Tibial artery (tissue), 4 donors: ENCODE results near the gene ZNF610.

Experiments used
- DNase-seq, 2 donors: peaks; one replicate each; pipeline ENCODE4 v3.0.0-alpha.2; 2019
- H3K27ac ChIP-seq, 2 donors: fragments of 200-600 bp; sonication (generic) in 1 of 2; 1 replicate in 1 of 2; 2 replicates in 1 of 2; pipeline ENCODE4 v1.5.1; 2018 to 2019; ENCODE audit warnings: mild to moderate bottlenecking in 1 of 2
- H3K27me3 ChIP-seq, 2 donors: fragments of 200-600 bp; sonication (generic) in 1 of 2; one replicate each; pipeline versions ENCODE4 v1.5.1 to v1.6.0; 2016 to 2019
- H3K36me3 ChIP-seq, 3 donors: fragments of 200-600 bp; sonication (generic) in 2 of 3; one replicate each; pipeline ENCODE4 v1.5.1; 2016 to 2019; ENCODE audit warnings: mild to moderate bottlenecking in 2 of 3
- H3K4me1 ChIP-seq, 4 donors: fragments of 200-600 bp; sonication (generic) in 2 of 4; 1 replicate in 3 of 4; 2 replicates in 1 of 4; pipeline ENCODE4 v1.5.1; 2016 to 2019
- H3K4me3 ChIP-seq, 2 donors: fragments of 200-600 bp; sonication (generic) in 1 of 2; 1 replicate in 1 of 2; 2 replicates in 1 of 2; pipeline ENCODE4 v1.5.1; 2018 to 2019; ENCODE audit warnings: mild to moderate bottlenecking in 2 of 2
- H3K9me3 ChIP-seq, 3 donors: fragments of 200-600 bp; sonication (generic) in 1 of 3; one replicate each; pipeline ENCODE4 v1.5.1; 2016 to 2019
- CTCF ChIP-seq, 2 experiments: fragments of 200-600 bp in 1 of 2; fragments of 450-650 bp in 1 of 2; IDR thresholded peaks; one replicate each; pipeline ENCODE4 v1.5.1; 2017 to 2019; ENCODE audit warnings: antibody characterized with exemption in 2 of 2, mild to moderate bottlenecking in 1 of 2, moderate library complexity in 1 of 2
- intact Hi-C: fragments of 100-400 bp; cut with DNase I; formaldehyde crosslinking; loops from one replicate; pipeline ENCODE4 v1.15.0; 2023; ENCODE audit warnings: low total_unique reads

Gene ZNF610

GRCh38 chr19:52296773-52297600 is 39.1 kb upstream of the ZNF610 start, which contains the start of gene ZNF480:
Gene ZNF480 (plus strand): TSS chr19:52297169. CDS start chr19:52300413, 3,244 bp downstream.
- H3K4me3 ChIP-seq = peak within 1 kb of the TSS; percentile 83 to 96
- H3K36me3 ChIP-seq = peaks cover 21 to 42% (median 30%) of the 10 kb centered on the region in 3 donors
- intact Hi-C loops = no loop called here
- no peaks in the 10 kb centered on the region for H3K27me3 ChIP-seq
- TF ChIP-seq CTCF (IDR thresholded peaks at IDR 0.05) = peak in 1 of 2 experiments; percentile 12
- peaks cover 0 to 15% (median 9%) of the 10 kb centered on the region in 4 donors for H3K4me1 ChIP-seq
- H3K9me3 ChIP-seq = peaks cover 0 to 4% (median 2%) of the 10 kb centered on the region in 3 donors
- H3K27ac ChIP-seq = peak within 1 kb of the TSS; percentile 96 to 97
- peak; percentile 84 to 89 for DNase-seq

- Histone ChIP-seq H3K4me1 (peaks cover 0 to 15% (median 9%) of the 10 kb centered on the region in 4 donors), H3K27ac (peak overlapping the region; percentile 96 to 97), H3K9me3 (peaks cover 0 to 10% (median 4%) of the 10 kb centered on the region in 3 donors), H3K4me3 (peak overlapping the region; percentile 83 to 96), H3K36me3 (peaks cover 29 to 43% (median 38%) of the 10 kb centered on the region in 3 donors), H3K27me3 (no peaks in the 10 kb centered on the region)
- no peak for TF ChIP-seq CTCF (IDR thresholded peaks at IDR 0.05)
- DNase-seq = no peak
- intact Hi-C loops = no loop called here
Observed at GRCh38 chr19:52297601-52298364, 38.3 kb upstream of the ZNF610 start.

GRCh38 chr19:52307275-52307674 is 28.8 kb upstream of the ZNF610 start:
- H3K4me3 ChIP-seq = no peak overlapping the region
- DNase-seq = no peak
- peaks cover 93 to 99% (median 94%) of the 10 kb centered on the region in 3 donors for H3K36me3 ChIP-seq

GRCh38 chr19:52322429-52322828 is 13.6 kb upstream of the ZNF610 start:
- H3K9me3 ChIP-seq = peaks cover 44 to 100% (median 94%) of the 10 kb centered on the region in 3 donors

More at GRCh38 chr19:52307275-52307674, 28.8 kb upstream of the ZNF610 start:
- intact Hi-C loops = no loop called here
- H3K9me3 ChIP-seq = peaks cover 11 to 95% (median 68%) of the 10 kb centered on the region in 3 donors
- H3K4me1 ChIP-seq = no peaks in the 10 kb centered on the region
- no peak for TF ChIP-seq CTCF (IDR thresholded peaks at IDR 0.05)
- H3K27me3 ChIP-seq = no peaks in the 10 kb centered on the region
- H3K27ac ChIP-seq = no peak overlapping the region

More at GRCh38 chr19:52322429-52322828, 13.6 kb upstream of the ZNF610 start:
- TF ChIP-seq CTCF (IDR thresholded peaks at IDR 0.05) = no peak
- H3K4me3 ChIP-seq = no peak overlapping the region
- intact Hi-C loops = no loop called here
- no peak for DNase-seq
- H3K36me3 ChIP-seq = peaks cover 59 to 89% (median 78%) of the 10 kb centered on the region in 3 donors
- no peaks in the 10 kb centered on the region for H3K27me3 ChIP-seq
- no peaks in the 10 kb centered on the region for H3K4me1 ChIP-seq
- no peak overlapping the region for H3K27ac ChIP-seq
